Activated T-cell treated with anti-CD3 and anti-CD28 coated beads for 1 hour (primary cell): Measurements from ENCODE around the gene SORCS2.

ENCODE experiments used
- DNase-seq: peaks from one replicate; pipeline ENCODE4 v3.0.0-alpha.2; 2020; ENCODE audit warnings: low read depth

Gene SORCS2

GRCh38 chr4:7637139-7637538 lies 444.8 kb downstream of the SORCS2 start:
- DNase-seq, result no peak

DNA sequence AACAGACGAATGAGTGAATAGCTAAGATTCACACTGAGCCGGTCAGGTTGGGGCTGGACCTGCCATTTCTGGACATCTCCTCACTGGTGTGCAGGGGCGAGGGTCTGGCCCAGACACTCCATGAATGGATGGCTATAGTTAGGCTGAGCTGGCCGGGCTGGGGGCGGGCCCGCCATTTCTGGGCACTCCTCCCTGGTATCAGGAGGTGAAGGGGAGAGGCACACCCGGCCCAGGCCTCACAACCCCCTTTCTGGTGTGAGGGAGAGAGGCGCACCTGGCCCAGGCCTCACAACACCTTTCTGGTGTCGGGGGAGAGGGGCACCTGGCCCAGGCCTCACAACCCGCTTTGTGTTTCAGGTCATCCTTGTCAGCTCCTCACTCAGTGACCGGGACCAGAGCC lies 445.6 kb downstream of the SORCS2 start:
- DNase-seq, result no peak

DNA sequence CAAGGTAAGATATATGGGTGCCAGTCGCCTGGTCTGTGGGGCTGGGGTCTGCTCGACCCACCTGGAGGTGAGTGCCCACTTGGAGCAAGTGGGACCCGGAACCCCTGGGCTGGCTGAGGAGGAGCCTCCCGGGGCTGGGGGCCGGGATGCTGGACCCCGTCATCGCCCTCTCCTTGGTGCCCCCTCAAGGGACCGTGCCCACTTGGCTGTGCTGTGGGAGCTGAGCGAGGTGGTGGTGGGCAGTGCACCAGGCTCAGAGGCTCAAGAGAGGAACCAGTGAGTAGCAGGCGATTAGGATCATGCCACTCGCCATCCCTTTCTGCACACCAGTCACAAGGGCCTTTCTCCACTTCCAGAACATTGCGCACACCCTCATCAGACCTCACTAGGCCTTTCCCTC lies 446.2 kb downstream of the SORCS2 start:
- no peak for DNase-seq

GRCh38 chr4:7638984-7639789 lies 446.8 kb downstream of the SORCS2 start:
- no peak for DNase-seq

DNA sequence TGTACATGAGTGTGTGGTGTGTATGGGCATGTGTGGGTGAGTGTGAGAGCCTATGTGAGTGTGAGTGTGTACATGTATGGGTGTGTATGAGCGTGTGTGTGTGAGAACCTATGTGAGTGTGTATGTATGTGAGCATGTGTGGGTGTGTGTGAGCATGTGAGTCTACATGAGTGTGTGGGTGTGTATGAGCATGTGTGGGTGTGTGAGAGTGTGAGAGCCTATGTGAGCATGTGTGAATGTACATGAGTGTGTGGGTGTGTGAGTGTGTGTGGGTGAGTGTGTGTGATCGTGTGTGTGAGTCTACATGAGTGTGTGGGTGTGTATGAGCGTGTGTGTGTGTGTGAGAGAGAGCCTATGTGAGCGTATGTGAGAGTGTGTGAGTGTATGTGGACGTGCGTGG lies 447.8 kb downstream of the SORCS2 start:
- no peak for DNase-seq

GRCh38 chr4:7641712-7642111 lies 449.4 kb downstream of the SORCS2 start:
- DNase-seq, result no peak

DNA sequence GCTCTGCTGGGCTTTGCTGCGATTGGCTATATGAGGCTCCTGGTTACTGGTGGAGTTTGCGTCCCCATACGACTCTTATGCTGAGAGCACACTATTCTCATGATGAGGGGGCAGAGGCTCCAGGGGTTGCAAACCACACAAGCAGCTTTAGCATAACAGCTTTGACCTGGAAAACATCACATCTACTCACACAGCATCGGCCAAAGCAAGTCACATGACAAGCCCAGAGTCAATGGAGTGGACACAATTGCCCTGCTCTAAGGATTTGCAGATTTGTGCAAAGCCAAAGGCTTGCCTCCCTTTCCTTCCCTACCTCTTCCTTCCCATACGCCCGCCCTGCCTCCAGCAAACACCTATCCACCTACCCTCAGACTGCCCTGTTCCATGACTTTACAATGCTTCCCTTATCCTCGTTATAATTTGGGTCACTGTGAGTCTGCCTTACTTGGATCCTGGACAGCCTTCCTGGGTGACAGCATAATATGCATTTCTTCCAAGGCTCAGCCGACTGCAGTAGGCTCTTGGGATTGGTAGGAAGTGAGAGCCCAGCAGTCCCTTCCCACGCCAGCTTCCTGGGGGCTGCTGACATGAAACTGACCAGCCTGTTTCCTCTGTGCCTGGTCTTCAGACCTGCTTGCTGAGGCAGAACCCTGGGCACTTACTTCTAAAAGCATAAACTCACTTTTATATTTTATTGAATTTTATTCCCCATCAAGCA lies 450.6 kb downstream of the SORCS2 start:
- DNase-seq, result no peak

GRCh38 chr4:7645158-7645557 lies 452.8 kb downstream of the SORCS2 start:
- DNase-seq, result no peak

DNA sequence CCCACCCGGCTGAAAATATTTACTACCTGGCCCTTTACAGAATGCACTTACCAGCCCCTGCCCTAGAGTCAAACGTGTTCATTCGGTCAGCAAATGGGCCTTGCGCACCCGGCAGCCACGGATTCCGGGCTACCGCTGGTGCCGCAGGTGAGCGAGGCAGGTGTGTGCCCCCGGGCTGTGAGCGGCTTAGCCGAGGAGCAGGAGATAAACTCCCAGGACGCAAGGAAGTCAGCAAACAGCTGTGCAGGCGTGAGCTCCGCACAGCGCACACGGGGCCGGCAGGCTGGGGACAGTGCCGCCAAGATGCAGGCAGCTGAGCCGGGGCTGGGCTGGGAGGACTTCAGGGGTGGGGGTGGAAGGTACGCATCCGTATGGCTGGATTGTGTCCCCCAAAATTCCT lies 453.6 kb downstream of the SORCS2 start:
- no peak for DNase-seq

DNA sequence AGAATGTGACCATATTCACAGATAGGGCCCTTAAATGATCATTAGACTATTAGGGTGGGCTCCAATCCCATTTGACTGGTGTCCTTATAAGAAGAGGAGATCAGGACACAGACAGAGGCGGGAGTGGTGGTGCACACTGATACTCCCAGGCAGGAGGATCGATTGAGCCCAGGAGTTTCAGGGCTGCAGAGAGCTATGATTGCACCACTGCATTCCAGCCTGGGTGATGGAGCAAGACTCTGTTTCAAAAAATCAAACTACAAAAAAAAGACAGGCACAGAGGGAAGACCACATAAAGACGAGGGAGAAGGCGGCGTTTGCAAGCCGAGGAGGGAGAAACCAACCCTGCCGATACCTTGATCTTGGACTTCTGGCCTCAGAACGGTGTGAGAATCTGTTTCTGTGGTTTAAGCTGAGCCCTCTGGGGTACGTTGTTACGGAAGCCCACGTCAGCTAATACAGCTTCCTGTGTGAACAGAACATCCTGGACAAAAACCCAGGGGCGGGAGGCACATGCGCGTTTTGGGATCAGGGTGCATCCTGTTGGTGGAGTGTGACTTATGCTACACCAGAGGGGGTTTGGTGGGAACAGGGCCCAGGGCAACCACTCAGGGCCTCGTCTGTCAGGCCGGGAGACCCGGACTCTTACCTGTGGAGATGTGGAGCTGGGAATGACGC lies 454.2 kb downstream of the SORCS2 start:
- no peak for DNase-seq

GRCh38 chr4:7647186-7647585 lies 454.8 kb downstream of the SORCS2 start:
- DNase-seq, result no peak

GRCh38 chr4:7647600-7648543 lies 455.5 kb downstream of the SORCS2 start:
- DNase-seq, result no peak

DNA sequence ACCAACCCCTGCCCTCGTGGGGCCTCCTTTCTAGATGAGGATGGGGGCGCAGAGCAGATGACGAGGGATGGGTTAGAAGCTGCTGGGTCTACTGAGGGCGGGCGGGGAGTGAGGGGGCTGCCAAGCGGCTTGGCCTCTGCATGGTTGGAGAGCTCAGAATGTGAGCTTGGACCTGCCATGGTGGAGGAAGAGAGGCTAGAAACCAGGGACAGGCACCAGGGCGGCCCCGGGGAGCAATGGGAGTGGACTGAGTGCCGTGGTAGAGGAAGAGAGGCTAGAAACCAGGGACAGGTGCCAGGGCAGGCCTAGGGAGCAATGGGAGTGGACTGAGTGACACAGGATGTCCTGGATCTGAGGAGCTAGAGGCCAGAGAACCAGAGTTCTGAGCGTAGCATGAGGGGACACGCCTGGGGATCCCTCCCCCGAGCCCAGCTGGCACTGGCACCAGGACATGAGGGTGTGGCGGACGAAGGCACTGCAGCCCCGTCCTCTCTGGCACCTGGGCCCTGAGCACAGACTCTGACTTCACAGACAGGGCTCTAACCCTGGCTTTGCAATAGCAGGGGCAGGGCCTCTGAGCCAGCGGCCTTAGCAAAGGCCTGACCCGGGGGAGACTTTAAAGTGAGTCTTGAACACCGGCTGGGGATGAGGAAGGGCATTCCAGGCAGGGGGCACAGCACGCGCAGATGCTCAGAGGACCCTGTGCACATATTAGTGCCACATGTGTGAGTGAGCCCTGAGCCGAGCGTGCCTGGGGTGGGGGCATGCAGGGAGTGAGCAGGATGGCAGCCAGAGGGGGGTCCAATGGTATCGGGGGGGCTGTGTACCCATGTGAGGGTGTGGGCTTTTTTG lies 456.4 kb downstream of the SORCS2 start:
- DNase-seq, result no peak

- DNase-seq, result no peak
Measured at GRCh38 chr4:7649411-7649740, 457.0 kb downstream of the SORCS2 start.

- peak; percentile 22 for DNase-seq
Measured at GRCh38 chr4:7649741-7650531, 457.6 kb downstream of the SORCS2 start.

- no peak for DNase-seq
Measured at GRCh38 chr4:7650606-7651385, 458.5 kb downstream of the SORCS2 start.

DNA sequence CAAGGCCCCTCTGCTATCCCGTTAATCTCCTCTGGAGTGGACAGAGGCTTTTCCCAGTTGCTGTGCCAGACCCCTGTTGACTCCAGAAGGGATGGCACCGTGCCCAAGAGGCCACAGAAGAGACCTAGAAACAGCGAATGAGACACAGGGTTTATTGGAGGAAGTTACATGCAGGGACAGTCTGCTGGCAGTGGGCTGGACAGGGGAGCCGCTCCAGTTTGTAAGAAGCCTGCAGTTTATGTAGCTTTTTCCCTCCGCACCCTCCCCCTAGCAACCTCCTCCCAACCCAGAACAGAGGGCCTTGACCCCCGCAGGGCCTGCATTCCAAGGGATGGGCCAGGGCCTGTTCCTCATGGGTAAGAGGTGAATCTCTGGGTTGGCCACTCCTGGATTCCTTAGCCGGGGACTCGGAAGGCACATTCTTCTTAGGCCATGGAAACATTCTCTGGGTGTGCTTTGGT lies 459.2 kb downstream of the SORCS2 start:
- DNase-seq, result no peak

DNA sequence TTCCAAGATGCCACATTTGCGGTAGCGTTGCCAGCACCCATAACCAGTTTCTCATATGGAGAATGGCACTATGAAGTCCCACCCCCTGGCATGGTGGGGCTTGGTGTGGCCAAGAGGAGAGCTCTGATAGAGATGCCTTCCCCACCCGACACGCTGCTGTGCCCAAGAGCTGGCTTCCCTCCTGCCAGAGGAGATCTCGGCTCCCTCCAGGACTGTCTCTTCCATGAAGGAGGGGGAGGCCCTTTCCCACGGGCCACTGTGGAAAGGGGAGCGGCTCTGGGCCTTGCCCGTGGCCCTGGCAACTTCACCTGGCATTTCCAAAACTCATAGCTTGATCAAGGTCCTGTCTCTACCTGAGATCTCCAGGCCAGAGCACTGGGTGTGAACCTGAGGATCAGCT lies 459.7 kb downstream of the SORCS2 start:
- no peak for DNase-seq

GRCh38 chr4:7652451-7652881 lies 460.1 kb downstream of the SORCS2 start:
- DNase-seq, result no peak
